WTC11 (cell line): Measurements from ENCODE around the gene PHF21B.

Experiments used
- TCF7 ChIP-seq: sonication (generic); formaldehyde crosslinking; IDR thresholded peaks from 2 replicates; pipeline ENCODE4 v1.8.0; 2022; ENCODE audit warnings: mild to moderate bottlenecking, low read depth, missing genetic modification reagents, moderate library complexity
- TF ChIP-seq, protein P1 (sequence below): sonication (generic); formaldehyde crosslinking; IDR thresholded peaks from 2 replicates; pipeline ENCODE4 v1.8.1; 2022; ENCODE audit warnings: low read depth, mild to moderate bottlenecking, moderate library complexity, missing genetic modification reagents, borderline replicate concordance

DNA sequence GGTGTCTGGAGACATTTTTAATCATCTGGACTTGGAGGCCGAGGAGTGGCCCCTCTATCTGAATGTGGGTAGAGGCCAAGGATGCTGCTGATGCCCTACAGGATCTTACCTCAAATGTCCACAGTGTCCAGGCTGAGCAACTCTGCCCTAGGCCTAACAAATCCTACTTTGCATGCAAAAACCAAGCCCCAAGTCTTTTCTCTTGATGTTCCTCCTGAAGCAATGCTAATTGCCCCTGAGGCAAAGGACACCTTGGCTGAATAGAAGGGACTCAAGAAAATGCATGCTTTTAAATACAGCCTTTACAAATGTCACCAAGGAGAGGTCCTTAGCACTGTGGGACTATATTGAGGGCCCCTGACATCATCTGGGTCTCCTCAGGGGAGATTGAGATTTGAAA lies 43.8 kb upstream of the PHF21B start:
- no peak for TF ChIP-seq TCF7 (CRISPR knock-in tag)
- TF ChIP-seq, protein P1, sequence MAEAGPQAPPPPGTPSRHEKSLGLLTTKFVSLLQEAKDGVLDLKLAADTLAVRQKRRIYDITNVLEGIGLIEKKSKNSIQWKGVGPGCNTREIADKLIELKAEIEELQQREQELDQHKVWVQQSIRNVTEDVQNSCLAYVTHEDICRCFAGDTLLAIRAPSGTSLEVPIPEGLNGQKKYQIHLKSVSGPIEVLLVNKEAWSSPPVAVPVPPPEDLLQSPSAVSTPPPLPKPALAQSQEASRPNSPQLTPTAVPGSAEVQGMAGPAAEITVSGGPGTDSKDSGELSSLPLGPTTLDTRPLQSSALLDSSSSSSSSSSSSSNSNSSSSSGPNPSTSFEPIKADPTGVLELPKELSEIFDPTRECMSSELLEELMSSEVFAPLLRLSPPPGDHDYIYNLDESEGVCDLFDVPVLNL (CRISPR knock-in tag) = no peak
